HG02885 (cell line): ENCODE data around the gene DUS3L.

Source experiments
- ATAC-seq: cut with Tn5 transposase; IDR thresholded peaks from one replicate; pipeline ENCODE4 v1.9.1; 2021; ENCODE audit warnings: mild to moderate bottlenecking; ENCODE audit not compliant: unreplicated experiment, poor library complexity

The DUS3L gene

GRCh38 chr19:5822181-5822844 is 31.4 kb upstream of the DUS3L start:
- ATAC-seq = no peak

DNA sequence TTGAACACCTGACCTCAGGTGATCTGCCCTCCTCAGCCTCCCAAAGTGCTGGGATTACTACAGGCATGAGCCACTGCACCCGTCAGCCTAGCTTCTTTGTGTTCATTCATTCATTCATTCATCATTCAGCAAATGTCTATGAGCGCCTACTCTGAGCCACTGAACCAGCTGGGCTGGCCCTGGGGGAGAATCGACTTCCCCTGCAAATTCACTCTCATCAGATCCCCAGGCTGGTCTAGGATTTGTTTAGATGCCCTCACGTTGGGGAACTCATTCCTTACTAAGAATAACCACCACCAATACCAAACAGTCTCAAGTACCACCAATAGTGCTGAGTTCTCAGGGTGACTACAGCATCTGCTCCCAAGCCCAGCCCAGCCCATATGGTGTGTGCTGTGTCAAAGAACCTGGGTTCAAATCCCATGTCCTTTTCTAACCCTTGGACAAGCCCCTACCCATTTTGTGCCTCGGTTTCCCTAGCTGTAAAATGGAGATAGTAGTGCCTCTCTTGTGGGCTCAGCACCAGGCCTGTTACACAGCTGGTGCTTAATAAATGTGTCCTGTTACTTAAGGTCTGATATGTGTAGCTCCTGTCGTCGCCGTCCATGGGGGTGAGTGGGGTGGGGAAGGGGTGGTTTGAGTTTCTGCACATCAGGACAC is 30.7 kb upstream of the DUS3L start:
- no peak for ATAC-seq

GRCh38 chr19:5820785-5821184 is 29.8 kb upstream of the DUS3L start:
- no peak for ATAC-seq

GRCh38 chr19:5818594-5818993 is 27.6 kb upstream of the DUS3L start:
- no peak for ATAC-seq

- ATAC-seq = no peak
These were observed 26.3 kb upstream of the DUS3L start for GRCh38 chr19:5817218-5817617.

DNA sequence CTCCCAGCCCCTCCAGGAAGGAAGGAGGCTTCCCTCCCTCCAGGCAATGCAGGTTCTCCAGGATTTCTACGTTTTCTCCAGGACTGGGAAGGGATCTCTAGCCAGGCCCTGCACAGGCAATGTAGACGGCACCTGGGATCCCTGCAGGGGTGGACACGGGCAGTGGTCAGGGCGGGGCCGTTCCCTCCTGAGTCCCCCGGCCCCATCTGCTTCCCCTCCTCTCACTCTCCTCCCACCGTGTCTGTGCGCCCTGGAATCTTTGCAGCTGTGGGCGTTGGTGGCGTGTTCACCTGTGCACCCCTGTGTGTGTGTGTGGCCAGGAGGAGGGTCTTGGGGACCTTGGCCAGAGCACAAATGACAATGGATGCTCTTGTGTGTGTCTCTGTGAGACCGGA is 23.9 kb upstream of the DUS3L start:
- ATAC-seq = no peak

GRCh38 chr19:5814123-5814851 is 23.3 kb upstream of the DUS3L start:
- ATAC-seq = no peak

GRCh38 chr19:5811117-5811516 is 20.2 kb upstream of the DUS3L start:
- no peak for ATAC-seq

- no peak for ATAC-seq
These were observed 18.5 kb upstream of the DUS3L start for GRCh38 chr19:5809469-5809868.

DNA sequence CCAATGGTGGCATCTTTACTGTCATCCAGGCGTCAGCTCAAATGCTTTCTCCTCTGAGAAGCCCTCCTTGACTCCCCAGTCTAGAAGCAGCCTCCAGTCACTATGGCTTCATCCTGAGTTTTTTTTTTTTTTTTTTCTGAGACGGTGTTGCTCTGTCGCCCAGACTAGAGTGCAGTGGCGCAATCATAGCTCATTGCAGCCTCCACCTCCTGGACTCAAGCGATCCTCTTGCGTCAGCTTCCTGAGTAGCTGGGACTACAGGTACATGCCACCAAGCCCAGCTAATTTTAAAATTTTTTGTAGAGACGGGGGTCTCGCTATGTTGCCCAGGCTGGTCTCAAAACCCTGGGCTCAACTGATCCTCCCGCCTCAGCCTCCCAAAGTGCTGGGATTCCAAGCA is 18.1 kb upstream of the DUS3L start:
- ATAC-seq = no peak

- no peak for ATAC-seq
These were observed 17.3 kb upstream of the DUS3L start for GRCh38 chr19:5808120-5808816.

DNA sequence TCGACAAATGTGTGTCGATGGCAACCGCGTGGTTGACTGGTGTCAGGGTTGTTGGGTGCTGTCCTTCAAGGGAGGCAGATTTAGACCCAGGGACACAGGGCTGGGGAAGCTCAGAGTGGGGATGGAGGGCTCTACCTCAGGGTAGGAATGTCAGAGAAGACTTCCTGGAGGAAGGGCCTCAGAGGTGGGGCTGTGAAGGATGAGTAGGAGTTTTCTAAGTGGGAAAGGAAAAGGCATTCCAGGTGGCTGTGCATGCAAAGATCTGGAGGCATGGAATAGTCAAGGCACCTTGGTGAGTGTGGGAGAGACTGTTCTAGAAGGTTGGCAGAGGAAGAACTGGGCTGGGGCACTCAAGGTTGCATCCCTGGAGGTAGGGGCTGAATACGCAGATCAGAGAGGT is 15.9 kb upstream of the DUS3L start:
- ATAC-seq = no peak

GRCh38 chr19:5806133-5806489 is 15.1 kb upstream of the DUS3L start:
- ATAC-seq = no peak

- no peak for ATAC-seq
These were observed 14.6 kb upstream of the DUS3L start for GRCh38 chr19:5805462-5806132.

- no peak for ATAC-seq
These were observed 13.8 kb upstream of the DUS3L start, which contains the start of gene NRTN for GRCh38 chr19:5804516-5805461. NRTN (plus strand) TSS chr19:5805067; CDS start chr19:5824166, 19,099 bp downstream.

- ATAC-seq = peak; percentile 75
These were observed 13.0 kb upstream of the DUS3L start for GRCh38 chr19:5803752-5804515.

GRCh38 chr19:5803441-5803751 is 12.4 kb upstream of the DUS3L start:
- no peak for ATAC-seq

- ATAC-seq = no peak
These were observed 11.0 kb upstream of the DUS3L start for GRCh38 chr19:5801796-5802619.
